CD4-positive, alpha-beta T cell treated with Interleukin-15 for 1 hour (primary cell): Measurements from ENCODE around the gene FBF1.
A peak's percentile ranks its signal among the peaks of the same experiment; 100 is the strongest.
"Not testable (repeated sequence)": the region's sequence is repeated elsewhere in the genome, so short reads cannot be mapped to it uniquely, and the experiment has no call there.

Experiments used
- DNase-seq: peaks from one replicate; pipeline ENCODE4 v3.0.0-alpha.2; 2020

Gene FBF1, protein sequence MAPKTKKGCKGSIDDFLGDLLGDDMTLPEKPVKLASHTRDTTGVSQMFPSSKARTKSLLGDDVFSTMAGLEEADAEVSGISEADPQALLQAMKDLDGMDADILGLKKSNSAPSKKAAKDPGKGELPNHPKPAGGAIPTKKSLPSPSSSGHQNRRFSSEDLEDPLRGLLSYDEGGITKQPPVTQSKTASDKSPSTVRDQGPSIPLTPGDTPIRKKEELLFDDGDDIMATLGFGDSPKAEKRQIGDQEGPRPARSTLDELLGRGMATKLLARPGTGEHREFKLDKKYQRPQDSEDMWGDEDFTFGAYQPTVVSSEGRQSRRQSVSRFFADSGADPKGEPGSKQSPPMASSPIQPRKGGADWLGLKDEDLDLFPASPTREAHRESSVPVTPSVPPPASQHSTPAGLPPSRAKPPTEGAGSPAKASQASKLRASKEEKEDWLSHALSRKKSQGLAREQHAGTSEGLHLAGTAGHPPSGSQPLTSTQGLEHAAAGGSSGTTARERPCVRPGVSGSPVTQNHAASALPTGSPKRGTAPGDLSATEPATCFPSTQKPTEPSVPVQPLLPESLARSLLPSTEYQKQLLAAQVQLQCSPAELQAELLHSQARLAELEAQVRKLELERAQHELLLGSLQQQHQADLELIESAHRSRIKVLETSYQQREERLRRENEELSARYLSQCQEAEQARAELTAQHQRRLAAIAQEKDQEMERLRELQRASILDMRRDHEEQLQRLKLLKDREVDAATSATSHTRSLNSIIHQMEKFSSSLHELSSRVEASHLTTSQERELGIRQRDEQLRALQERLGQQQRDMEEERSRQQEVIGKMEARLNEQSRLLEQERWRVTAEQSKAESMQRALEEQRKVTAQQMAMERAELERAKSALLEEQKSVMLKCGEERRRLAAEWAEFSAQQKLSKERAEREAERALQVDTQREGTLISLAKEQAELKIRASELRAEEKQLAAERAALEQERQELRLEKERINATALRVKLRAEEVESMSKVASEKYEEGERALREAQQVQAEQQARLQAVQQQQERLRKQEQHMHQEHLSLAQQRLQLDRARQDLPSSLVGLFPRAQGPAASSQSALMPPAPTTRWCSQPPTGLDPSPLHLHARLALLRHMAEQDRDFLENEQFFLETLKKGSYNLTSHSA

DNA sequence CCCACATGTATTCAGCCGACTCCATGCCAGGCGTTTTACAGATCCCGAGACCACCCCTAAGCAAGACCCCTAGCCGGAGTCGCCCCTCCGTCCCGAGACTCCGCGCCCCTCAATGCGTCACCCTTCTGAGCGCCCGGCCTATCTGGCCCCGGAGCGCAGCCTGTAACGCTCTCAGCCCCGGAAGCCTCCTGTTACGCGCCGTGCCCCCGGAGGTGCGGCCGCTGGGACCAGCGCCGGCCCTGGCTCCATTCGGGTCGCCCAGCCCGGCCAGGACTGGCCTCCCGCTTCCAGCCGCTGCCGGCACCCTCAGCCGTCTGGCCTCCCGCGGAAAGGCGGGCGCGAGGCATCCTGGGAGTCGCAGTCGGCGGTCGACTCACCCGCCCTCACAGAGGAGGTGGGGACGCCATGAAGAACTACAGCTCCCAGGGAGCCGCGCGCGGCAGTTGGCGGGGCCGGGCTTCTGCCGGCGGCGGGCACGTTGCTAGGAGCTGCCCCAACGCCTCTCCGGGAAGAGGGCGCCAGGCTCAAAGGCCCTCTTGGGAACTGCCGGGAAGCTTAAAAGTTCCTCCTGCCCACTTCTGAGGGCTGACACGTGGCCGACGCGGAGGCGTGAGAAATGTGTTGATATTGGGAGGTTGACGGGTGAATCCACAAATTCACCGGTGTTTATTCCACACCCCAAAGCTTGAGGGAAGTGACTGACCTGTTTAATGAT lies at the start of gene FBF1:
Gene FBF1, minus strand, starts transcription at position 316 of the 715 bp plus-strand sequence. CDS start 2,893 bp downstream, outside the sequence.
- DNase-seq = peak; percentile 86

DNA sequence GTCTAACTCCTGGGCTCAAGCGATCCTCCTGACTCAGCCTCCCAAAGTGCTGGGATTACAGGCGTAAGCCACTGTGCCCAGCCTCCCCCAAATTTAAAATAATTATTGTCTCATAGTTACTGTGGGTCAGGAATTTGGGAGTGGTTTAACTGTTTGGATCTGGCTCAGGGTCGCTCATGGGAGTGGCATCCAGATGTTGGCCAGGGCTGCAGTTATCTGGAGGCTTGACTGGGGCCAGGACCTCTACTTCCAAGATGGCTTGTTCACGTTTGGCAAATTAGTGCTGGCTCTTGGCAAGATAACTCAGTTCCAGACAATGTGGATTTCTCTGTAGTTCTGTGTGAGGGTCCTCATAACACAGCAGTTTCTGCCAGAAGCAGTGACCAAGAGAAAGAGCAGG lies 46.2 kb upstream of the FBF1 start:
- no peak for DNase-seq

DNA sequence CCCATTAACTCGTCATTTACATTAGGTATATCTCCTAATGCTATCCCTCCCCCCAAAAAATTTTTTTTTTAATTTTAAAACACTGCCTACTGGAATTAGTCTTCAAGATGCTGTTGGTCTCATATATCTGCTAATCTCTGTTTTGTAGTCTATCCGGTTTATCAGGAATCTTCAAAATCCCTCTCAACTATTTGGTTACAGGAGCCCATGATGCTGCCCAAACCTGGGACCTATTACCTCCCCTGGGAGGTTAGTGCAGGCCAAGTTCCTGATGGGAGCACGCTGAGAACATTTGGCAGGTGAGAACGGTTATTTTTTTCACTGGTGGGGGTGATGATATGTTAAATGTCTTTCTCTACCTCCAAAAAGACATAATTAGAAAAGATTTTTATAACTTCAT lies 45.1 kb upstream of the FBF1 start:
- DNase-seq = no peak

DNA sequence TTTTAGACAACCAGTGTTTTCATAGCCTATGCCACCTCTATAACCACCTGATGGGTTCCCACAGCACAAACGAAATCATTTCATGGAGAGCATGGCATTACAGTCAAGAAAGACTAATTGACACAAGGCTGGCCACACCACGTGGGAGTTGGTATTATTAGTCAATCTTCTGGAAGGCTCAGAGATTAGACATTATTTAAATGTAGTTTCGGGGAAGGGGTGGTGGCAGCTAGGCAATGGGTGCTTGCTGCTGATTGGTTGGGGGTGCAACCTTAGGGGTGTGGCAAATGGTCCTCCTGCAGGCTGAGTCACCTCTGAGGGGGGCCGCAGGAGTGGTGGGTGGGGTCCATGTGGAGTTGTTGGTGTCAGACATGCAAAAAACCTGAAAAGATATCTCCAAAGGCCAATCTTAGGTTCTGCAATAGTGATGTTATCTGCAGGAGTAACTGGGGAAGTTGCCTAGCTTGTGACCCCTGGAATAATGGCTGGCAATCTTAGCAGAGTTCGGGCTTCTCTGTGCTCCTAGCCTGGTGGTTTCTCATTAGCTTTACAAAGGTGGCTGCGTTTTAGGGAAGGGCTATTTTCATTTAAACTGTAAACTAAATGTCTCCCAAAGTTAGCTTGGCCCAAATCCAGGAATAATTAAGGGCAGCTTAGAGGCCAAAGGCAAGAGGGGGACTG lies 42.8 kb upstream of the FBF1 start:
- DNase-seq = peak; percentile 43

DNA sequence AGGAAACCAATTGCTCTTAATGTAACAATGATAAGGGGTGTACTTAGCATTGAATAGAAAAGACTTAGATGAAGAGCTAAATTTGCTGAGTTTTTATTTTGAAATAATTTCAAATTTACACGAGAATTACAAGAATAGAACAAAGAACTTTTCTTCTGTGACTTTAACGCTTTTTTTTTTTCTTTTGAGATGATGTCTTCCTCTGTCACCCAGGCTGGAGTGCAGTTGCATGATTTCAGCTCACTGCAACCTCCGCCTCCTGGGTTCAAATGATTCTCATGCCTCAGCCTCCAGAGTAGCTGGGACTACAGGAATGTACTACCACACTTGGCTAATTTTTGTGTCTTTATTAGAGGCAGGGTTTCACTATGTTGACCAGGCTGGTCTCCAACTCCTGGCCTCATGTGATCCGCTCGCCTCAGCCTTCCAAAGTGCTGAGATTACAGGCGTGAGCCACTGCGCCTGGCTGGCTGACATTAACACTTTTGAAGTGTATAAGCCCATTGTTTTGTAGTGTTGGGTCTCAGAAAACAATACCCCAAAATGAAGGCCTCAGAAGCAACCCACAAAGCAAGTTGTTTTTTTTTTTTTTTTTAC lies 40.3 kb upstream of the FBF1 start:
- DNase-seq = no peak

DNA sequence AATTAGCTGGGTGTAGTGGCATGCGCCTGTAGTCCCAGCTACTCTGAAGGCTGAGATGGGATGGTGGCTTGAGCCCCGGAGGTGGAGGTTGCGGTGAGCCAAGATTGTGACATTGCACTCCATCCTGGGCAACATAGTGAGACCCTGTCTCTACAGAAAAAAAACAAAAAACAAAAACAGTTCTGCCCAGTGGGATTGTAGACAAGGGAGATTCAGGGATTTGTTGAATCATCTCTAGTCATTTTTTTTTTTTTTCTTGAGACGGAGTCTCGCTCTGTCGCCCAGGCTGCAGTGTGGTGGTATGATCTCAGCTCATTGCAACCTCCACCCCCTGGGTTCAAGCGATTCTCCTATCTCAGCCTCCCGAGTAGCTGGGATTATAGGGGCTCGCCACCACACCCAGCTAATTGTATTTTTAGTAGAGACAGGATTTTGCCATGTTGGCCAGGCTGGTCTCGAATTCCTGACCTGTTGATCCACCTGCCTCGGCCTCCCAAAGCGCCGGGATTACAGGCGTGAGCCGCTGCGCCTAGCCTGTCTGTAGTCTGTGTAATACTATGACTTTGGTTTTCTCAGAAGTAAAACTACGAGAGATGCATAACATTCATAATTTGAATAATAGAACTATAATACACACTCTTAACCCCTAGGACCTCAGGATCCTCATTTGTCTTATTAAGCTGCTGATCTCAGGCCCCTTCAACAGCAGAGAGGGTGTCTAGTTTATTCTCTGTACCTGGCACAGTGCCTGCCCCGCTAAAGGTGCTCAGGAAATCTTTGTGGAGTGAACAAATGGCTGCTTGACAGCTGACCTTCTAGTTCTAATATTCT lies 39.6 kb upstream of the FBF1 start:
- no peak for DNase-seq

DNA sequence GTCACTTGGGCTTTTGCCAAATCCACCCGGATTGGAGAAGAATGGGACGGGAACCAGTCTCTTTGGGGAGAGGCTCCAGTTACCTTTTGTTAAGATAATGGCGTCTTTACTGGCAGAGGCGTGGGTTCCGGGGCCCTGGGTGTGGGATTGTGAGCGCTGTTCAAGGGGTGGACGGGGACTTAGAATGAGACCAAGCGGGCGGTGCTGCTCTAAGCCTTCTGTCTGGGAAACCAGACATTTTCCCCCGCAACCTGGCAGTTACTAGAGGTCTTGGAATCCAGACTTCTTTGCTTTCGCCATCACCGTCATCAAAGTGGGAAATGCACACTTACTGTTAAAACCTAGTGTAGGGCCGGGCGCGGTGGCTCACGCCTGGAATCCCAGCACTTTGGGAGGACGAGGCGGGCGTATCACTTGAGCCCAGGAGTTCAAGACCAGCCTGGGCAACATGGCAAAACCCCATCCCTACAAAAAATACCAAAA lies 38.9 kb upstream of the FBF1 start:
- DNase-seq = no peak

DNA sequence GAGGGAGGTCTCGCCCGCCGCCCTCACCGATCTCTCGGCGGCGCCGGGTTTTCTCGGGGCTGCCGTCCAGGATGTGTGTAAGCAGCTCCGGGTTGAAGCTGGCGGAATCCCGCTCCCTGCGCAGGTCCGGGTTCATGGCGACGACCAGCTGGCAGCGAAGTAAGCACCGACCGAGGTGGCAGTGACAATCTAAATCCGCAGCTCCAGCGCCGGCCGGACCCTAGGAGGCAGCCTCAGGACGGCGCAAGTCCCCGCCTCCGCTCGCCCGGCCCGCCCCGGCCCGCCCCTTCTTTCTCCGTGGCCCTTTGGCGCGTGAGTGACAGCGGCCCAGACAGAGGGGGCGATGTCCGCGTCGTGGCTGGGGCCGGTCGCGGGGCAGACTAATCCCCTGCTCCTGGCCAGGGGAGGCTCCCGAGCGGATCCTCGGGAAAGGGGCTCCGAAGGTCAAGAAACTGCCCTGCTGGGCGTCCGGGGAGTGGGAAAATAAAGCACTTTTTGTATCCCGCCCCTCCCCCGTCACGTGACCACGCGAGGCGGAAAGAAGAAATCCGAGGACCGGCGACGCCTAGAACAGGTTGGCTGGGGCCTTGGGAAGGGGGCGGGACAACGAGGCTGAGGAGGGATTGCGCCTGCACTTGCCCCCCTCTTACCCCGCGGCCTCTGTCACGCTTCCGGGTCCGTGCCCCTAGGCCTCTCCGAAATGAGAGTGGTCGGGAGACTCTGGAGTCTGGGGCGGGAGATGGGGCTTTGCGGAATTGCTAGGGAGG lies 38.3 kb upstream of the FBF1 start, which contains the start of the genes ACOX1 and TEN1:
Gene ACOX1, minus strand, starts transcription at position 229 of the 767 bp plus-strand sequence. Its CDS starts 93 bp downstream, at position 136.
Gene TEN1, plus strand, starts transcription at position 303 of the 767 bp plus-strand sequence. CDS start 6,953 bp downstream, outside the sequence.
- peak; percentile 95 for DNase-seq

DNA sequence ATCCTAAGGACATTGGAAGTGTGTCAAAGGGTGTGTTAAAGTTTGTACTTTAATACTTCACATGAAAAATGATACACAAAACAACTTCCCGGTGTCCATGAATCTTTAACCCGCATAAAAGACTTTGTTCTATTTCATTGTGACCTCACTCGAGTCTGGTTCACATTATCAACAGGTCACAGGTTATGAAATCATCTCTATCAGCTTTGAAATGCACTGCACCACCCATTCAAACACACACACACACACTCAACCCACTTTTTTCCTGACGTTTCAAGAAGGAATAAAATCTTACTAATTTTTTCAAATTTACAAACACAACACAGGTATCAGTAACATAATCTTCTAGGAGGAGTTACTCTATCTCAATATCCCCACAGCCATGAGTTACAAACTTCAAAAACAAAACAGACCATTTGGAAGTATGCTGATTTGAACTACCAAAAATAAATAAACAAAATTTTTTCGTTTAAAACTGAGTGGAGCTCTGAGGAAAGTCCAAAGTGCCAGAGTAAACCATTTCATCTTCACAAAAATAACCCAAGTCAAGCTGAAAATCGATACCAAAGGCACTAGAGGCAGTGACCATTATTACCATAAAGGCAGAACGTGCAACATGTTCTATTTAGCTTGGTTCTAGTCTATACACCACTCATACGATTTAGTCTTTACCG lies 35.5 kb upstream of the FBF1 start:
- no peak for DNase-seq

DNA sequence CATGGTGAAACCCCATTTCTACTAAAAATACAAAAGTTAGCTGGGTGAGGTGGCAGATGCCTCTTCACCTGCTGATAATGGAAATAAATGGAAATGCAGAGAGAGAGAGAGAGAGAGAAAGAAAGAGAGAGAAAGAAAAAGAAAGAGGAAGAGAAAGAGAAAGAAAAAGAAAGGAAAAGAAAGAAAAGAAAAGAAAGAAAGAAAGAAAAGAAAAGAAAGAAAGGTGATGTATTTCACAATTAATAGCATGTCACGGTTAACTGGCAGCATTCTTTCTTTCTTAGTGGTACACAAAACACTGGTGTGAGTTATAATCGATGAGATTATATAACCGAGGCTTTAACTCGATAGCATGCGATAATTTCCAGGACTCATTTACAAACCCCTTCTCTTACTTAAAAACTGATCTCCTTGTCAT lies 34.9 kb upstream of the FBF1 start:
- no peak for DNase-seq

DNA sequence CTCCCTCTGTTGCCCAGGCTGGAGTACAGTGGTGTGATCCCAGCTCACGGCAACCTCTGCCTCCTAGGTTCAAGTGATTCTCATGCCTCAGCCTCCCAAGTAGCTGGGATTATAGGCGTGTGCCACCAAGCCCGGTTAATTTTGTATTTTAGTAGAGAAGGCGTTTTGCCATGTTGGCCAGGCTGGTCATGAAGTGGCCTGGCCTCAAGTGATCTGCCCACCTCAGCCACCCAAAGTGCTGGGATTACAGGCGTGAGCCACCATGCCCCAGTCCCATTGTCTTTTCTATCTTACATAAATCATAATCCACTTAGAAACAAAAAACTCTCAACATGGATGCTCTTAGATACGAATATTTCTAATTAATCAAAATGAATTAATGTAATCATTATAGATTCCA lies 34.3 kb upstream of the FBF1 start:
- DNase-seq = not testable (repeated sequence)

DNA sequence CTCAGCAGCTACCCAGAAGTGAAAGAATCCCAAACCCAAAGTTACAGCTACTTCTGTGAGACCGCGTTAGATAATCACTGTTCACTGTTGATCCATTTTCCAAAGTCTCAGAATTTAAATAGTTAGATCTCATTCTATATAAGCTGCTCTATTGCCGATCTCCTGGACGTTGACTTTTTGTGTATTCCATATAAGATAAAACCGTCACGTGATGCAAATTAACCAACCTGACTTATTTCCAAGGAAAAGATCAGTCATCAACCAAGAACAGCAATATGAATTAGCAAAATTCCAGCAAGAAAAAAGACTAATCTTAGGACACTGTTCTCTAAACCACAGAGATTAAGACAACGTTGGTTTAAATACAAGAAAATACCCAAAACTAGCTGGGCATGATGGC lies 29.8 kb upstream of the FBF1 start:
- DNase-seq = no peak

DNA sequence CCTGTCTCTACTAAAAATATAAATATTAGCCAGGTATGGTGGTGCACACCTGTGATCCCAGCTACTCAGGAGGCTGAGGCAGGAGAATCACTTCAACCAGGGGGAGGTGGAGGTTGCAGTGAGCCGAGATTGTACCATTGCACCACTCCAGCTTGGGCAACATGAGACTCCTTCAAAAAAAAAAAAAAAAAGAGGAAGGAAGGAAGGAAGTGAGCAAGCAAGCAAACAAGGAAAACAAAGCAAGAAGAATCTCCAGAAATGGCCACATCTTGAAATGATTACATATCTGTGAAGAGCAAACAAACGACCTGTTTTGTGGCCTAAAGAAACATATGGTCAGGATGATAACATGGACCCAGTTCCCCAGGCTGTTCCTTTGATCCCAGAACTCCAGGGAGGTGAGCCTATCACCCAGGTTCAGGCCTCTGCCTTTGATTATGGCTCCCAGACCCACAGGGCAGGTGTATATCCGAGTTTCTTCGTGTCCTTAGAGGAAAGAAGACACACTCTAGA lies 29.2 kb upstream of the FBF1 start:
- DNase-seq = peak; percentile 19

DNA sequence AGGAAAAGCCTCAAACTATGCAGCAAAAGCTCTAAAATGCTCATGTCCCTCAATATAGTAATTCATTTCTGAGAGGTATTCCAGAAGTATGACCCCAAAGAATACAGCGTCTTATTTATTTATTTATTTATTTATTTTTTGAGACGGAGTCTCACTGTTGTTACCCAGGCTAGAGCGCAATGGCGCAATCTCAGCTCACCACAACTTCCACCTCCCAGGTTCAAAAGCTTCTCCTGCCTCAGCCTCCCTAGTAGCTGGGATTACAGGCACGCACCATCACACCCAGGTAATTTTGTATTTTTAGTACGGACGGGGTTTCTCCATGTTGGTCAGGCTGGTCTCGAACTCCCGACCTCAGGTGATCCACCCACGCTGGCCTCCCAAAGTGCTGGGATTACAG lies 28.2 kb upstream of the FBF1 start:
- not testable (repeated sequence) for DNase-seq

DNA sequence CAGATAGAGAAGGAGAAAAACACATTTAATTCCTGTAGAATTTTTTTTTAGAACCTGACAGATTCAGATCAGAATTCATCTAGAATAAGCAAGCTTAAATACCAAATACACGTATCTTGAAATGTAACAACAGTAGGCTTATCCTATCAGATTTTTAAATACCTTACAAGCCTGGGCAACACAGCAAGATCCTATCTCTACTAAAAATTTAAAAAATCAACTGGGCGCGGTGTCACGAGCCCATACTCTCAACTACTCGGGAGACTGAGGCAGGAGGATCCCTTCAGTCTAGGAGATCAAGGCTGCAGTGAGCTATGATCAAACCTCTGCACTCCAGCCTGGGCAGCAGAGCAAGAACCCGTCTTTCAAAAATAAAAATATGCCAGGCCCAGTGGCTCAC lies 24.6 kb upstream of the FBF1 start:
- DNase-seq = no peak

DNA sequence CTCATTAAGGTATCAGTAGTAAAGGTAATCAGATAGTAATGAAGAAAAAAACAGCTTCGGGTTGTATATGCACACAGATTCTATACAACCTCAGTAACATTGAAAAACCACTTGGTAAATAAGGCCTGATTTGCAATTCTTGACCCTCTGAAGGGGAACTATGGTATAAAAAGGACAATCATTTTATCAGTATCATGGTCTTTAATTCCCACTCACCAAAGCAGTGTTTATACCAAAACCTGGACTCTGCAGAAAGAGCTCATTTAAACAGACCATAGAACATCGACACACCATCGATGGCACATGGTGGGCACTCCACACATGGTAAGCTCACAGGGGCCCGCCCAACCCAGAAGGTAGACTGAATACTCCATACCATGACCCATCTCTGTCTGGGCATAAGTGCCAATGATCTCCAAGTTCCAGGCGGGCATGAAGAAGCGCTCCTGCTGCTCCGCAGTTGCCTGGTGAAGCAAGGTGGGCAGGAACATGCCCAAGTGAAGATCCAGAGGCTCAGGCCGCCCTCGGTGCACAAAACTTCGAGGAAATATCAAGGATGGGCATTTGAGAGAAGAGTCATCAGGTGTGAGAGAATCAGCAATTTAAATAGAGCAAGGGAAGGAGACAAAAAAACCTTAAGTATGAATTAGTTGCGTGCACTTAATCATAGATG lies 19.1 kb upstream of the FBF1 start:
- DNase-seq = no peak

DNA sequence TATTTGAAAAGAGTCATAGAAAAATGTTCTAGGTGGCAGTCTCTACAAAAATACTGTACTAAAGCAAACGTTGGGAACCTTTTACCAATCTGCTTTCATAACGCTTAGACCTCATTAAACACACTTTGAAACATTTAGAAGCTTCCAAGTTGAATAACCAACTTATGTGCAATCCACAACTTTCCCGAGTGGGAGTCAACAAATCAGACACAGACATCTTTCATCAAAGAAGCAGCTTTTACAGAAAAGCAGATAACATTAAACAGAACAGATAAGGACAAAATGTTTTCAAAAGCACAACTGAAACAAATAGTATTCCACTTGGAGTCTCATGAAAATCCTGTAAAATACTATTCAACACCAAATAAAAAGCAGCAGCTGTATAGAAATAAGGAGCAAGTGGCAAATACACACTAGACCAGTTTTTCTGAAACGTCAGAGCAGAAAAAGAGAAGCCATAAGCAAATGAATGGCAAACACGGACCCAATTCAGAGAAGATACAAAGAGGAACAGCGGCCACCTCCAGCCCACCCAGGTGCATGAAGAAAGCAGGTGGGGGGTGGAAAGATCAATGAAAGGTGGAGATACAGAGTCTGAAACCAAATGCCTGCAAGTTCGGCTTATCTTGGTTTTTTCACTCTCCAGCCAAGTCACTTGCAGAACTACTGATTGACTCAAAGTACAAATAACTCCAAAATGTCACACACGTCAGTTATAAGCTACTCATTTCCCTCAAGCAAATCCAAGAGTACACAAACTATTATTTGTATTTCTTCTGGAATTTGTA lies 18.4 kb upstream of the FBF1 start:
- no peak for DNase-seq
